B cell (primary cell): ENCODE measurements around the gene KCNMB3. TPM values are rescaled to one million over a fixed set of nuclear protein-coding genes. Genes with fewer than 3 reads are reported as not detected.
"Not testable (repeated sequence)": the region's sequence is repeated elsewhere in the genome, so short reads cannot be mapped to it uniquely, and the experiment has no call there.

ENCODE experiments used
- ATAC-seq: fragments of 200-7000 bp; cut with Tn5 transposase; one replicate; pipeline ENCODE4 v1.10.0; 2021; ENCODE audit warnings: low read depth, mild to moderate bottlenecking, moderate number of reproducible peaks, moderate library complexity
- CTCF ChIA-PET: fragments of 350-600 bp; sonication (Branson Sonifier 250); formaldehyde crosslinking; loops from one replicate; lab custom pipeline; 2021; ENCODE audit warnings: antibody characterized with exemption, inconsistent platforms; lab: Charles Lee
- POLR2A ChIA-PET: fragments of 350-600 bp; sonication (Branson Sonifier 250); formaldehyde crosslinking; loops from one replicate; lab custom pipeline; 2021; ENCODE audit warnings: antibody characterized with exemption; lab: Charles Lee
- DNase-seq: peaks from one replicate; pipeline ENCODE4 v3.0.0; 2013
- H2AFZ ChIP-seq: 2 replicates; pipeline ENCODE4 v1.6.1; 2012; ENCODE audit warnings: mild to moderate bottlenecking, low read depth, low read length; ENCODE audit not compliant: insufficient read depth, poor library complexity, severe bottlenecking
- H3K27ac ChIP-seq, 2 donors: 1 replicate in 1 of 2; 2 replicates in 1 of 2; pipeline ENCODE4 v1.5.1; 2012 to 2013; ENCODE audit warnings: low read length in 2 of 2, mild to moderate bottlenecking in 2 of 2, moderate library complexity in 1 of 2
- H3K27me3 ChIP-seq, 4 experiments: fragments of 200-600 bp in 1 of 4; sonication (generic) in 1 of 4; replicated peaks in 1 of 4; 1 replicate in 2 of 4; 2 replicates in 2 of 4; pipeline versions ENCODE4 v1.6.1 to v1.7.0; 2013 to 2016; ENCODE audit warnings: low read length in 3 of 4, mild to moderate bottlenecking in 2 of 4, mixed read lengths in 1 of 4, moderate library complexity in 1 of 4; ENCODE audit not compliant: insufficient read depth in 4 of 4, control insufficient read depth in 3 of 4; ENCODE audit errors: control extremely low read depth in 1 of 4
- H3K36me3 ChIP-seq, 2 experiments: replicated peaks in 1 of 2; 1 replicate in 1 of 2; 2 replicates in 1 of 2; pipeline versions ENCODE4 v1.6.1 to v1.7.1; 2013; ENCODE audit warnings: low read length in 1 of 2; ENCODE audit not compliant: insufficient read depth in 2 of 2, control insufficient read depth in 1 of 2; ENCODE audit errors: control extremely low read depth in 1 of 2, extremely low read depth in 1 of 2
- H3K4me1 ChIP-seq, 2 donors: fragments of 200-600 bp in 1 of 2; sonication (generic) in 1 of 2; 1 replicate in 1 of 2; 2 replicates in 1 of 2; pipeline versions ENCODE4 v1.5.1 to v1.6.1; 2013 to 2017; ENCODE audit warnings: low read length in 2 of 2; ENCODE audit not compliant: control insufficient read depth in 2 of 2, insufficient read depth in 2 of 2
- H3K4me2 ChIP-seq: replicated peaks from 2 replicates; pipeline ENCODE3; 2012; ENCODE audit warnings: mild to moderate bottlenecking, low read depth, low read length; ENCODE audit not compliant: poor library complexity, severe bottlenecking
- H3K4me3 ChIP-seq, 5 experiments: fragments of 200-600 bp in 1 of 5; sonication (generic) in 1 of 5; 1 replicate in 3 of 5; 2 replicates in 2 of 5; pipeline versions ENCODE4 v1.5.1 to v1.7.0; 2011 to 2016; ENCODE audit warnings: low read length in 4 of 5, mild to moderate bottlenecking in 4 of 5, low read depth in 2 of 5, control low read depth in 1 of 5, moderate library complexity in 1 of 5; ENCODE audit not compliant: insufficient read depth in 1 of 5; ENCODE audit errors: control extremely low read depth in 1 of 5, extremely low read depth in 1 of 5
- H3K79me2 ChIP-seq: fragments of 200-600 bp; sonication (generic); one replicate; pipeline ENCODE4 v1.6.0; 2016; ENCODE audit warnings: low read length; ENCODE audit not compliant: control insufficient read depth, insufficient read depth
- H3K9ac ChIP-seq: fragments of 200-600 bp; sonication (generic); 2 replicates; pipeline ENCODE4 v1.6.1; 2017; ENCODE audit warnings: mild to moderate bottlenecking, low read length, moderate library complexity
- H3K9me3 ChIP-seq, 3 donors: one replicate each; pipeline versions ENCODE4 v1.6.1 to v1.7.1; 2013; ENCODE audit warnings: low read length in 2 of 3; ENCODE audit not compliant: control insufficient read depth in 2 of 3, insufficient read depth in 1 of 3; ENCODE audit errors: control extremely low read depth in 1 of 3
- H4K20me1 ChIP-seq: 2 replicates; pipeline ENCODE4 v1.6.0; 2012; ENCODE audit warnings: mild to moderate bottlenecking, low read length; ENCODE audit not compliant: insufficient read depth, control insufficient read depth, poor library complexity, severe bottlenecking
- H3K27ac Mint-ChIP-seq: one replicate; pipeline ENCODE4 v1.8.0; 2021; ENCODE audit warnings: mixed read lengths
- H3K27me3 Mint-ChIP-seq: one replicate; pipeline ENCODE4 v1.8.0; 2021; ENCODE audit warnings: mixed read lengths
- H3K4me1 Mint-ChIP-seq: one replicate; pipeline ENCODE4 v1.8.0; 2021; ENCODE audit warnings: mixed read lengths
- H3K4me3 Mint-ChIP-seq: one replicate; pipeline ENCODE4 v1.8.0; 2021; ENCODE audit warnings: mixed read lengths
- H3K9me3 Mint-ChIP-seq: one replicate; pipeline ENCODE4 v1.8.0; 2022; ENCODE audit warnings: mixed read lengths; ENCODE audit not compliant: insufficient read depth
- CTCF ChIP-seq: fragments of 200-600 bp; IDR thresholded peaks from one replicate; pipeline ENCODE4 v1.8.0; 2022; ENCODE audit warnings: antibody characterized with exemption, mild to moderate bottlenecking
- EZH2 ChIP-seq: IDR thresholded peaks from 2 replicates; pipeline ENCODE4 v1.6.1; 2012; ENCODE audit warnings: borderline replicate concordance, low read depth, mild to moderate bottlenecking, moderate library complexity, low read length; ENCODE audit not compliant: insufficient read depth, poor library complexity, severe bottlenecking
- WGBS: methylation state at CpG from one replicate; pipeline ENCODE4 v1.1.5; 2013; ENCODE audit warnings: missing lambda C conversion rate; ENCODE audit not compliant: insufficient coverage; 5-methylcytosine and 5-hydroxymethylcytosine counted together
- intact Hi-C: fragments of 100-400 bp; cut with micrococcal nuclease; formaldehyde crosslinking; loops from one replicate; pipeline ENCODE4 v1.10.0; 2022
- polyA plus RNA-seq: library from polyadenylated mRNA; depleted of rRNA; stranded (reverse); fragments of >200 nt; gene quantifications from 2 replicates; pipeline ENCODE4 v1.2.3, GENCODE V29; 2012
- total RNA-seq, 2 donors: library from RNA; stranded (reverse); fragments of 120-200 nt in 1 of 2; gene quantifications; 1 replicate in 1 of 2; 2 replicates in 1 of 2; pipeline versions ENCODE4 v1.2.3 to v1.2.4, GENCODE V29; 2013 to 2022

Gene KCNMB3
- total and polyA plus RNA-seq, 2 donors (not counting 1 experiment from before 2014, with no cell fraction given), result 3.5 to 5.7 TPM

GRCh38 chr3:179276743-179277142 is 25.8 kb upstream of the KCNMB3 start:
- no peaks in the 10 kb centered on the region for H3K4me1 Mint-ChIP-seq
- Histone ChIP-seq H4K20me1 (no peaks in the 10 kb centered on the region), H3K36me3 (no peaks in the 10 kb centered on the region), H3K79me2 (no peaks in the 10 kb centered on the region), H3K9me3 (no peaks in the 10 kb centered on the region), H3K4me3 (no peak overlapping the region), H2AFZ (no peak overlapping the region), H3K4me1 (no peaks in the 10 kb centered on the region), H3K4me2 (no peak overlapping the region), H3K27ac (no peak overlapping the region), H3K27me3 (peaks cover 0 to 6% (median 3%) of the 10 kb centered on the region in 4 experiments), H3K9ac (no peak overlapping the region)
- DNase-seq (no peak), ATAC-seq (no peak)
- peaks cover 10% of the 10 kb centered on the region for H3K27me3 Mint-ChIP-seq
- intact Hi-C loops, result no loop called here
- H3K9me3 Mint-ChIP-seq, result no peaks in the 10 kb centered on the region
- WGBS, result 86% methylated on average over 1 of the region's 3 CpGs
- no peak for TF ChIP-seq CTCF
- no peak for TF ChIP-seq EZH2
- no peak overlapping the region for H3K27ac Mint-ChIP-seq
- POLR2A ChIA-PET, result no interaction called here
- CTCF ChIA-PET, result interaction anchor here (0.6 to 1.3 kb wide), 4 partner anchors 11 to 299 kb away, joined by 3 read pairs; no protein-coding TSS in a partner anchor
- H3K4me3 Mint-ChIP-seq, result no peak overlapping the region

GRCh38 chr3:179276001-179276400 is 25.1 kb upstream of the KCNMB3 start:
- H3K4me1 Mint-ChIP-seq, result no peaks in the 10 kb centered on the region
- Histone ChIP-seq H3K9me3 (no peaks in the 10 kb centered on the region), H3K79me2 (no peaks in the 10 kb centered on the region), H3K4me1 (no peaks in the 10 kb centered on the region), H4K20me1 (no peaks in the 10 kb centered on the region), H3K4me3 (no peak overlapping the region), H3K9ac (no peak overlapping the region), H3K27ac (no peak overlapping the region), H3K36me3 (no peaks in the 10 kb centered on the region), H3K27me3 (peaks cover 0 to 6% (median 3%) of the 10 kb centered on the region in 4 experiments), H2AFZ (no peak overlapping the region), H3K4me2 (no peak overlapping the region)
- no peaks in the 10 kb centered on the region for H3K9me3 Mint-ChIP-seq
- TF ChIP-seq CTCF, result no peak
- TF ChIP-seq EZH2, result no peak
- POLR2A ChIA-PET, result no interaction called here
- H3K4me3 Mint-ChIP-seq, result no peak overlapping the region
- H3K27me3 Mint-ChIP-seq, result peaks cover 10% of the 10 kb centered on the region
- no peak overlapping the region for H3K27ac Mint-ChIP-seq
- ATAC-seq, result no peak
- intact Hi-C loops, result no loop called here
- CTCF ChIA-PET, result interaction anchor here (0.6 to 1.3 kb wide), 4 partner anchors 10 to 38 kb away, joined by 3 to 5 read pairs (median 3); no protein-coding TSS in a partner anchor
- no peak for DNase-seq
- no CpG with 5 or more reads among the region's 3 CpGs for WGBS

GRCh38 chr3:179274434-179274833 is 23.5 kb upstream of the KCNMB3 start:
- no CpG with 5 or more reads among the region's 2 CpGs for WGBS
- H3K36me3 ChIP-seq, CTCF ChIA-PET, ATAC-seq, H3K4me2 ChIP-seq, intact Hi-C loops, H3K79me2 ChIP-seq, H3K27me3 ChIP-seq, H3K9me3 Mint-ChIP-seq, H3K4me3 Mint-ChIP-seq, H3K9ac ChIP-seq, H3K27ac Mint-ChIP-seq, H3K4me1 Mint-ChIP-seq, H3K27ac ChIP-seq, H3K4me1 ChIP-seq, DNase-seq, H4K20me1 ChIP-seq, H3K9me3 ChIP-seq, H3K4me3 ChIP-seq, H3K27me3 Mint-ChIP-seq, POLR2A ChIA-PET, H2AFZ ChIP-seq: not testable (repeated sequence)
